ENCODE measurements around the gene VPS9D1. TPM values are rescaled to one million over a fixed set of nuclear protein-coding genes. Genes with fewer than 3 reads are reported as not detected.

The VPS9D1 gene
- total RNA-seq, 1 experiment from 2014 or later, result 4.8 TPM

DNA sequence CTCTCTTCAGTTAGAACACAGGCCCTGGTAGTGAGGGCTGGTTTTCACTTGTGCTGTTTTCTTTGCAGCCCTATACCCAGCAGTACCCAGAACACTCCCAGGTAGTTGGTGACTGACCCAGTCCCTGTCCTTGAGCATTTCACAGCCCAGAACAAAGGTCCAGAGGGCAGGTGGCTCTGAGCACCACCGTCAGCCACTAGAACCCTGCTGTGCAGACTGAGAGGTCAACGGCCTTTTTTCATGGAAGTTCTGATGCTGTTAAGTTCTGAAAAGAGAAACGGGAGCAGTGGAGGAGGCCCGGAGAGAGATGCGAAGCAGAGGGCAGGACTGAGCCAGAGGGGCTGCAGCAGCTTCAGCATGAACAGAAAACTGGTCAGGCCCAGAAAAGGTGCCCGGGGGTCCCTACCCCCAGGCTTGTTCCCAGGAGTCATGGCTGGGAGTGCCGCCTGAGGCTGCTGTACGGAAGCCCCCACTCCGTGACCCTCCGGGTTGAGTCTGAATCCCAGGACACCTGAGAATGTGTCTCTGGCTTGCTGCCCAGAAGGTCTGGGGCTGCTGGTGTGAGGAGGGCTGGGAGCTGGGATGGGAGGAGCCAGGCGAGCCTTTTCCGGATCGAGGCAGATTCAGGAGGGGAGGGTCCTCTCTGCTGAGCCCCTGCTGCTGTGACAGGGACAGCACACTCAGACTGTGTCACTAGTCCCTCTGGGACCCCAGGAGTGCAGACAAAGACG is 9.3 kb upstream of the VPS9D1 start:
- no peaks in the 10 kb centered on the region for H3K27me3 ChIP-seq (ENCODE audit: low read length)
- no peak overlapping the region for H3K9ac ChIP-seq (ENCODE audit: low read length)
- H3K9me3 ChIP-seq (ENCODE audit: low read length), result no peaks in the 10 kb centered on the region
- no peak overlapping the region for H3K4me3 ChIP-seq (ENCODE audit: low read length)
- H3K4me1 ChIP-seq (ENCODE audit: low read length), result no peaks in the 10 kb centered on the region
- no peak overlapping the region for H2AFZ ChIP-seq (ENCODE audit: low read length)
- H3K27ac ChIP-seq (ENCODE audit: low read length), result no peak overlapping the region
- no peaks in the 10 kb centered on the region for H3K9me2 ChIP-seq (replicated peaks; ENCODE audit: insufficient read depth, low read length)
- no peak for DNase-seq
- no peaks in the 10 kb centered on the region for H4K20me1 ChIP-seq (ENCODE audit: insufficient read depth, low read depth, low read length)
- no peaks in the 10 kb centered on the region for H3K79me2 ChIP-seq (ENCODE audit: low read length)
- no peak overlapping the region for H3K4me2 ChIP-seq (ENCODE audit: low read depth, low read length, poor library complexity, severe bottlenecking)
- peaks cover 18% of the 10 kb centered on the region; the same call in 1 of the 2 replicates for H3K36me3 ChIP-seq (ENCODE audit: insufficient read depth, low read length)

DNA sequence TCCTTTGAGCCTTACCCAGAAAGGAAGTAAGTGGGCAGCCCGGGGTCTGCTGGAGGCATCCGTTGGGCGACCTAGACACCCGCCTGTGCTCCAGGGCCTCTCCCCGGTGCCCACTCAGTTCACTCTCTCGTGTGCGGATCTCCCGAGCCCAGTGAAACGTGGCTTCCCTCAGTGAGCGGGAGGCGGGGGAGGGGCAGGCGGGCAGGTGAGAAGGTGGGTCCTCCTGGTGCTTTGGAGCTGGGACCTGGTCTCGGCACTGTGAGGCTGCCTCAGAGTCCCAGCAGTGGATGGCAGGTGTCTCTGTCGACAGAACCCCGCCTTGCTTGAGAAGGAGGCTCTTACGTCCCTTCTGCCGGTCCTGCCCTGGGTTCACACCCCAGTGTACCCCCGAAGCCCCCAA is 8.6 kb upstream of the VPS9D1 start:
- H3K79me2 ChIP-seq (ENCODE audit: low read length), result no peaks in the 10 kb centered on the region
- no peak overlapping the region for H3K27ac ChIP-seq (ENCODE audit: low read length)
- no peaks in the 10 kb centered on the region for H4K20me1 ChIP-seq (ENCODE audit: insufficient read depth, low read depth, low read length)
- H3K9me2 ChIP-seq (replicated peaks; ENCODE audit: insufficient read depth, low read length), result no peaks in the 10 kb centered on the region
- no peak overlapping the region for H3K4me3 ChIP-seq (ENCODE audit: low read length)
- no peak for DNase-seq
- H2AFZ ChIP-seq (ENCODE audit: low read length), result no peak overlapping the region
- H3K9me3 ChIP-seq (ENCODE audit: low read length), result no peaks in the 10 kb centered on the region
- no peaks in the 10 kb centered on the region for H3K4me1 ChIP-seq (ENCODE audit: low read length)
- peaks cover 13% of the 10 kb centered on the region; the same call in 1 of the 2 replicates for H3K36me3 ChIP-seq (ENCODE audit: insufficient read depth, low read length)
- no peaks in the 10 kb centered on the region for H3K27me3 ChIP-seq (ENCODE audit: low read length)
- H3K9ac ChIP-seq (ENCODE audit: low read length), result no peak overlapping the region
- no peak overlapping the region for H3K4me2 ChIP-seq (ENCODE audit: low read depth, low read length, poor library complexity, severe bottlenecking)

DNA sequence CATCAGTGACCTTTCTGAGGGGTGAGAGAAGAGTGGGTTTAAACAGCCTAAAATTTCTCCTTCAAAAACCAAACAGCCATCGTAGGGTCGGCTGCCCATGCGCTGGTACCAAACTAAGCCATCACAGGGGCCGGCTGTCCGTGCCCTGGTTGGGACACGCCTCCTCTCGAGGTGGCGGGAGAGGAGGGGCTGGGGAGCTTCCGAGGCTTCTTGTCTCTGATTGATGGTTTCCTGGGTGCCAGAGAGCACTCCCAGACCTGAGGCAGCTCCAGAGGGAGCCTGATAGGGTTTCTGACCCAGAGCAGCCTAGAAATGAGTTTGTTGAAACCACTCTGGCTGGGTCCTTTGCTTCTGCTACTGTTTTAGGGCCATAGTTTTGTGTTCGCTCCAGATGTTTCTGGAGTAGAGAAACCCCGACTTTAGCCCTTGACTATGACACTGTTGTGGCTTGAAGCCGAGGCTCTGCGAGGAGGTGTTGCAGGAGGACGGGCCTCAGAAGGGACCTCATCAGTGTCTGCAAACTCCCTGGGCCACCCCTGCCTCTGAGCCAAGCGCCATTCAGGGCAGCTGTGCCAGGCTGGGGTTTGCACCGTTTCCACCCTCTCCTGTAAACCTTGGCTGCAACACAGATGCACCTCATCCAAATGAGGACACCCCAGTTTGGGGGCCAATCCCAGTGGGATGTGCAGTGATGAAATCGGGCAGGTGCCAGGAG is 6.9 kb upstream of the VPS9D1 start:
- peaks cover 6% of the 10 kb centered on the region; the same call in 1 of the 2 replicates for H3K36me3 ChIP-seq (ENCODE audit: insufficient read depth, low read length)
- no peak overlapping the region for H3K27ac ChIP-seq (ENCODE audit: low read length)
- no peak for DNase-seq
- H3K79me2 ChIP-seq (ENCODE audit: low read length), result peaks cover 13% of the 10 kb centered on the region
- no peak overlapping the region for H2AFZ ChIP-seq (ENCODE audit: low read length)
- peaks cover 6% of the 10 kb centered on the region for H3K4me1 ChIP-seq (ENCODE audit: low read length)
- no peaks in the 10 kb centered on the region for H3K9me3 ChIP-seq (ENCODE audit: low read length)
- no peaks in the 10 kb centered on the region for H3K27me3 ChIP-seq (ENCODE audit: low read length)
- no peaks in the 10 kb centered on the region for H3K9me2 ChIP-seq (replicated peaks; ENCODE audit: insufficient read depth, low read length)
- H3K4me3 ChIP-seq (ENCODE audit: low read length), result no peak overlapping the region
- H3K9ac ChIP-seq (ENCODE audit: low read length), result no peak overlapping the region
- H4K20me1 ChIP-seq (ENCODE audit: insufficient read depth, low read depth, low read length), result peaks cover 10% of the 10 kb centered on the region
- H3K4me2 ChIP-seq (ENCODE audit: low read depth, low read length, poor library complexity, severe bottlenecking), result no peak overlapping the region

DNA sequence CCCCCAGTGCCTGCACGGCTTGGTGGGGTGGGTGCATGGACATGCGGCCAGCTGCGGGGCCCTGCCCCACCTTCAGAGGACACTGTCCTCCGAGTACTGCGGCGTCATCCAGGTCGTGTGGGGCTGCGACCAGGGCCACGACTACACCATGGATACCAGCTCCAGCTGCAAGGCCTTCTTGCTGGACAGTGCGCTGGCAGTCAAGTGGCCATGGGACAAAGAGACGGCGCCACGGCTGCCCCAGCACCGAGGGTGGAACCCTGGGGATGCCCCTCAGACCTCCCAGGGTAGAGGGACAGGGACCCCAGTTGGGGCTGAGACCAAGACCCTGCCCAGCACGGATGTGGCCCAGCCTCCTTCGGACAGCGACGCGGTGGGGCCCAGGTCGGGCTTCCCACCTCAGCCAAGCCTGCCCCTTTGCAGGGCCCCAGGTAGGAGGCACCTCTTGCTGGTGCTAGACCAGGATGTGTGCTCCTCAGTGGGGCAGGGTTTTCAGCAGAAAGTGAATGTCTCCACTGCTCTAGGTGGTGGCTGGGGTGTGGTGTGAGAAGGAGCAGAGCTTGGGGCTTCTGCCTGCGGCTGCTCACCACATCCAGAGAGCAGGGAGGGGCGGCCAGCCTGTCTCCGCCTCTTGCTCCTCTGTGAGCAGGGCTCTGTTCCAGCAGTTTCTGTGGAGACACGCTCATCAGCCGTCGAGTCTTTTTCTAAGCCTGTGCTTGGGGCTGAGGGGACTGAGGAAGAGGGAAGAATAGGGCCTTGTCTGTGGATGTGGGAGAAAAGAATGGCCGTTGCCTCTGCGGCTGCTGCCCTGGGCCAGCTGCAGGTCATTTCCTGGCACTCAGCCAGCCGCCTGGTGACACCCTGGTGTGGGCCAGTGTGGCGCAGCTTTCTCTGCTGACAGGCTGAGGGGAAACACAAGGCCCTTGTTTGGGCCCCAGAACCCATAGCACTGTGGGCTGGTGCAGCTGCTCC is 2.9 kb upstream of the VPS9D1 start:
- peaks cover 18% of the 10 kb centered on the region for H3K79me2 ChIP-seq (ENCODE audit: low read length)
- H3K9ac ChIP-seq (ENCODE audit: low read length), result no peak overlapping the region
- no peak for DNase-seq
- H3K9me2 ChIP-seq (replicated peaks; ENCODE audit: insufficient read depth, low read length), result no peaks in the 10 kb centered on the region
- no peaks in the 10 kb centered on the region for H3K27me3 ChIP-seq (ENCODE audit: low read length)
- H3K9me3 ChIP-seq (ENCODE audit: low read length), result no peaks in the 10 kb centered on the region
- H3K4me1 ChIP-seq (ENCODE audit: low read length), result peaks cover 22% of the 10 kb centered on the region
- H3K4me2 ChIP-seq (ENCODE audit: low read depth, low read length, poor library complexity, severe bottlenecking), result peak overlapping the region; percentile 97
- H2AFZ ChIP-seq (ENCODE audit: low read length), result no peak overlapping the region
- H4K20me1 ChIP-seq (ENCODE audit: insufficient read depth, low read depth, low read length), result peaks cover 15% of the 10 kb centered on the region
- no peak overlapping the region for H3K27ac ChIP-seq (ENCODE audit: low read length)
- H3K4me3 ChIP-seq (ENCODE audit: low read length), result peak overlapping the region; percentile 87; the same call in 1 of the 2 replicates
- H3K36me3 ChIP-seq (ENCODE audit: insufficient read depth, low read length), result peaks cover 6% of the 10 kb centered on the region; the same call in 1 of the 2 replicates

DNA sequence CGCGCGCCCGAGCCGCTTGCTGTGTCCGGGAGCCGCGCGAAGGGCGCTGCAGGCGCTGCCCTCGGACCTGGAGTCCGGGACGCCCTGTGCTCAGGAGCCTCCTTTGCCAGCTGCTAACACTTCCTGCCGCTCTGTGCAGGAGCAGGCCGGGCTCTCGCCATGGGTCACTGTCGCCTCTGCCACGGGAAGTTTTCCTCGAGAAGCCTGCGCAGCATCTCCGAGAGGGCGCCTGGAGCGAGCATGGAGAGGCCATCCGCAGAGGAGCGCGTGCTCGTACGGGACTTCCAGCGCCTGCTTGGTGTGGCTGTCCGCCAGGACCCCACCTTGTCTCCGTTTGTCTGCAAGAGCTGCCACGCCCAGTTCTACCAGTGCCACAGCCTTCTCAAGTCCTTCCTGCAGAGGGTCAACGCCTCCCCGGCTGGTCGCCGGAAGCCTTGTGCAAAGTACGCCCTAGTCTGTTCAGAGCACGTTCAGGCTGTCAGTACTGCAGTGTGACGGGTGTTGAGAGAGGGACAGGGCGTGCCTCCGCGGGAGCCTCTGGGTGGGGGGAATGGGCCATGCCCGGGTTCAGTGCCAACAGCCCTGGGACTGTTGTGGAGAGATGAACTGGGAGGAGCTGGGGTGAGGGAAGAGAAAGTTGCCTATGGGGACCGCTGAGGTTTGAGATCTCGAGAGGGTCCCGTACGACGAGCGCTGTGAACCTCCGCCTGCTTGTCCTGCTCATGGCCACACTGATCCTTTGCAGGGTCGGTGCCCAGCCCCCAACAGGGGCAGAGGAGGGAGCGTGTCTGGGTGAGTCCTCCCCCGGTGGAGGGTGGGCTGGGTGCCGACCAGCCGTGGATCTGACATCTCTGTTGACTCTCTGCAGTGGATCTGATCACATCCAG is 1.9 kb upstream of the VPS9D1 start:
- no peaks in the 10 kb centered on the region for H3K9me3 ChIP-seq (ENCODE audit: low read length)
- H3K9ac ChIP-seq (ENCODE audit: low read length), result peak overlapping the region; percentile 86
- no peak overlapping the region for H2AFZ ChIP-seq (ENCODE audit: low read length)
- peak overlapping the region; percentile 97 for H3K4me2 ChIP-seq (ENCODE audit: low read depth, low read length, poor library complexity, severe bottlenecking)
- H3K79me2 ChIP-seq (ENCODE audit: low read length), result peaks cover 18% of the 10 kb centered on the region
- peaks cover 22% of the 10 kb centered on the region for H3K4me1 ChIP-seq (ENCODE audit: low read length)
- H3K4me3 ChIP-seq (ENCODE audit: low read length), result peak overlapping the region; percentile 87
- DNase-seq, result peak; percentile 73
- H3K9me2 ChIP-seq (replicated peaks; ENCODE audit: insufficient read depth, low read length), result no peaks in the 10 kb centered on the region
- peaks cover 4% of the 10 kb centered on the region; the same call in 1 of the 2 replicates for H3K36me3 ChIP-seq (ENCODE audit: insufficient read depth, low read length)
- peaks cover 15% of the 10 kb centered on the region for H4K20me1 ChIP-seq (ENCODE audit: insufficient read depth, low read depth, low read length)
- no peaks in the 10 kb centered on the region for H3K27me3 ChIP-seq (ENCODE audit: low read length)
- H3K27ac ChIP-seq (ENCODE audit: low read length), result peak overlapping the region; percentile 79

DNA sequence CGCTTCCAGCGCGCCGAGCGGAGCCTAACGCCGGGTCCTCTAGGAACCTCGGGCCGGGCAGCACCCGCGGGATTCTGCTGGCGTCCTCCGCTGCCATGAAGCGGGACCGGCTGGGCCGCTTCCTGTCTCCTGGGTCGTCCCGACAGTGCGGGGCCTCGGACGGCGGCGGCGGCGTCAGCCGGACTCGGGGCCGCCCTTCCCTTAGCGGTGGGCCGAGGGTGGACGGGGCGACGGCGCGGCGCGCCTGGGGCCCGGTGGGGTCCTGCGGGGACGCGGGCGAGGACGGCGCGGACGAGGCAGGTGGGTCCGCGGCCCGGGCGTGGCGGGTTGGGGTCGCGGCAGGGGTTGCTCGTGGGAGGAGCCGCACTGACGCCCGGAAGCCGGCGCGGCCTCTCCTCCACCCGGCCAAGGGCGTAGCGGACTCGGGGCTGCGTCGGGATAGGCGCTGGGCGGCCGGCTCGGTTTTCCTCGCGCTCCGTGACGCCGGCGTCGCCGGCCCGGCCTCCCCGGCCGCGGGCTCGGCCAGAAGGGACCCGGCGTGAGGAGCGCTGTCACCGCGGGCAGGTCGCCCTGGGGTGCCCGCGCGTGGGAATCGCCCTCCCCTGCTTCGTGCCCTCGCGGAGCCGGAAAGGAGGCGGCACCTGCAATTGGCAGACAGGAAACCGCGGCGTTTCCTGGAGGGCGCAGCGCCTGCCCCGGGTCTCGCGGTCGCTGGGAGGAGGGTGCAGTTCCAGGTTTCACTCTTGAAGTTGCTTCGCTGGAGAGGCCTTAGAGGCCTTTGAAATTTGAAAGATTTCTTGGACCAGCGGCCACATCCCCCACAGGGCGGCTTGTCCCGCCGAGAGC is 1.1 kb upstream of the VPS9D1 start:
- peaks cover 22% of the 10 kb centered on the region for H3K4me1 ChIP-seq (ENCODE audit: low read length)
- peaks cover 15% of the 10 kb centered on the region for H4K20me1 ChIP-seq (ENCODE audit: insufficient read depth, low read depth, low read length)
- H3K27me3 ChIP-seq (ENCODE audit: low read length), result no peaks in the 10 kb centered on the region
- peak overlapping the region; percentile 79 for H3K27ac ChIP-seq (ENCODE audit: low read length)
- peak; percentile 90 for DNase-seq
- no peaks in the 10 kb centered on the region for H3K9me2 ChIP-seq (replicated peaks; ENCODE audit: insufficient read depth, low read length)
- no peaks in the 10 kb centered on the region for H3K9me3 ChIP-seq (ENCODE audit: low read length)
- peak overlapping the region; percentile 87 for H3K4me3 ChIP-seq (ENCODE audit: low read length)
- H2AFZ ChIP-seq (ENCODE audit: low read length), result no peak overlapping the region
- H3K36me3 ChIP-seq (ENCODE audit: insufficient read depth, low read length), result no peaks in the 10 kb centered on the region; the same call in 1 of the 2 replicates
- peak overlapping the region; percentile 86 for H3K9ac ChIP-seq (ENCODE audit: low read length)
- peaks cover 18% of the 10 kb centered on the region for H3K79me2 ChIP-seq (ENCODE audit: low read length)
- peak overlapping the region; percentile 97 for H3K4me2 ChIP-seq (ENCODE audit: low read depth, low read length, poor library complexity, severe bottlenecking)

DNA sequence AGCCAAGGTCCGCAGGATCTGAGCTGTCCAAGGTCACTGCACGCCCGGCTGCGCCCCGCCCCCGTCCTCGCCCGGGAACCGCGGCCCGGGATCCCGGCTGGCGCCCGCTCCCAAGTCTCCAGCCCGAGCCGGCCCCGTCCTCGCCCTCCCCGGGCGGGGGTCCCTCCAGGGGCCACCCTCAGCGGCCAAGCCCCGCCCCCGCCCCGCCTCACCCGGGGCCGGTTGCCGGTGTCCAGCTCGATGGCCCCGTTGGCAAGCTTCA is 216 bp downstream of the VPS9D1 start:
- peaks cover 18% of the 10 kb centered on the region for H3K79me2 ChIP-seq (ENCODE audit: low read length)
- H3K9me3 ChIP-seq (ENCODE audit: low read length), result no peaks in the 10 kb centered on the region
- DNase-seq, result no peak
- no peaks in the 10 kb centered on the region for H3K9me2 ChIP-seq (replicated peaks; ENCODE audit: insufficient read depth, low read length)
- H3K36me3 ChIP-seq (ENCODE audit: insufficient read depth, low read length), result peaks cover 3% of the 10 kb centered on the region; the same call in 1 of the 2 replicates
- peaks cover 15% of the 10 kb centered on the region for H4K20me1 ChIP-seq (ENCODE audit: insufficient read depth, low read depth, low read length)
- H3K27me3 ChIP-seq (ENCODE audit: low read length), result no peaks in the 10 kb centered on the region
- H3K27ac ChIP-seq (ENCODE audit: low read length), result peak overlapping the region; percentile 79
- peak overlapping the region; percentile 97 for H3K4me2 ChIP-seq (ENCODE audit: low read depth, low read length, poor library complexity, severe bottlenecking)
- peak overlapping the region; percentile 86 for H3K9ac ChIP-seq (ENCODE audit: low read length)
- H2AFZ ChIP-seq (ENCODE audit: low read length), result no peak overlapping the region
- H3K4me1 ChIP-seq (ENCODE audit: low read length), result peaks cover 22% of the 10 kb centered on the region
- H3K4me3 ChIP-seq (ENCODE audit: low read length), result peak overlapping the region; percentile 87

Data from Karpas-422 (cell line).